ENCODE measurements around the gene SELENOF. TPM values are rescaled to one million over a fixed set of nuclear protein-coding genes. Genes with fewer than 3 reads are reported as not detected.

Gene SELENOF
- polyA plus RNA-seq, 1 of the 3 experiments (the other 2 are of a cell fraction): 155 TPM

DNA sequence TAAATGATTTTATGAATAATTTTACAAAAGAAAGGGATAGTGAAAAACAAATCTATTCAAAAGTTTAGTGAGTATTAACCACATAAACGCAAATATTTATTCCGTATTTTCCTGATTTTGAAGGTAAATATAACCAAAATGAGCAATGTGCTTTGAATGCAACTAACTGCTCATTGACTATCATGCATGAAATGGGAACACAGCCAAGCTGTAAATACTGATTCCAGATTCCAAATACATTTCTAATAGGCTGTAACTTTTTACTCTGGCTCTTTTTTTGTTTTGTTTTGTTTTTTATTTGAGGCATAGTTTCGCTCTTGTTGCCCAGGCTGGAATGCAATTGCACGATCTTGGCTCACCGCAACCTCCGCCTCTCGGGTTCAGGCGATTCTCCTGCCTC is 41.8 kb downstream of the SELENOF start:
- TF ChIP-seq, protein P1, sequence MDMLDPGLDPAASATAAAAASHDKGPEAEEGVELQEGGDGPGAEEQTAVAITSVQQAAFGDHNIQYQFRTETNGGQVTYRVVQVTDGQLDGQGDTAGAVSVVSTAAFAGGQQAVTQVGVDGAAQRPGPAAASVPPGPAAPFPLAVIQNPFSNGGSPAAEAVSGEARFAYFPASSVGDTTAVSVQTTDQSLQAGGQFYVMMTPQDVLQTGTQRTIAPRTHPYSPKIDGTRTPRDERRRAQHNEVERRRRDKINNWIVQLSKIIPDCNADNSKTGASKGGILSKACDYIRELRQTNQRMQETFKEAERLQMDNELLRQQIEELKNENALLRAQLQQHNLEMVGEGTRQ (IDR thresholded peaks at IDR 0.05; ENCODE audit: borderline replicate concordance, low read depth, low read length): no peak
- Histone ChIP-seq H3K9me2 (no peaks in the 10 kb centered on the region), H3K9me3 (no peaks in the 10 kb centered on the region; the same call in 1 of the 2 replicates), H3K27ac (ENCODE audit: low read depth in 2 of 2, low read length in 1 of 2) (no peak overlapping the region), H4K20me1 (ENCODE audit: insufficient read depth) (no peaks in the 10 kb centered on the region; the same call in 1 of the 2 replicates), H3K79me2 (ENCODE audit: insufficient read depth) (peaks cover 27% of the 10 kb centered on the region), H3K36me3 (replicated peaks in 1 of 2; ENCODE audit: control insufficient read depth in 1 of 2, insufficient read depth in 2 of 2, low read length in 1 of 2) (peaks cover 16 to 48% of the 10 kb centered on the region in 2 experiments), H3K4me2 (no peak overlapping the region), H3K4me1 (ENCODE audit: control insufficient read depth in 1 of 2, insufficient read depth in 2 of 2, low read depth in 1 of 2, low read length in 1 of 2) (no peaks in the 10 kb centered on the region), H3K9ac (no peak overlapping the region), H2AFZ (ENCODE audit: low read depth) (no peak overlapping the region), H3F3A (replicated peaks; ENCODE audit: insufficient read depth) (peaks cover 23% of the 10 kb centered on the region), H3K27me3 (ENCODE audit: insufficient read depth) (no peaks in the 10 kb centered on the region), H3K4me3 (ENCODE audit: low read depth in 2 of 2, low read length in 1 of 2) (no peak overlapping the region)
- CTCF ChIA-PET: interaction anchor here (0.7 to 1.8 kb wide), 2 partner anchors 34 to 168 kb away, joined by 3 to 5 read pairs; partner anchors contain the start of gene SH3GLB1
- 97% methylated on average over 8 of the region's 8 CpGs for WGBS (ENCODE audit: low lambda C conversion rate)
- DNase-seq: no peak
- POLR2A ChIA-PET: no interaction called here

DNA sequence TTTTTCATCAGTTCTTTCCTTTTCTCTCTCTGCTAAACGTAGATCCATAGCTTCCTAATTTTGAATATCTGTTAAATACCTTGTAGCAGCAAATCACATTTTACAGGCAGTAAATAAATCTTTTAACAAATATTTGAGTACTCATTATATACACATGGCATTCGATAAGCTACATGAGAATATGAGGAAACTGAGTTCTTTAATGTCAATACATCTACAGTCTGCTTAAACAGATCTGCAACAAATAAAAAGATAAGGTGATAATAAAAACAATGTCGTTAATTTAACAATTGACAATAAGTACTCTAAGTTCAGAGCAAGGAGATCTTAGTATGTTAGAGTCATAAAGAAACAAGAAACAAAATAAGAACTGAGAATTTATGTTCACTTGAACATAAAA is 42.9 kb downstream of the SELENOF start:
- 82% methylated on average over 3 of the region's 3 CpGs for WGBS (ENCODE audit: low lambda C conversion rate)
- no peak overlapping the region for H3K4me2 ChIP-seq
- no peak overlapping the region for H3K4me3 ChIP-seq (ENCODE audit: low read depth in 2 of 2, low read length in 1 of 2)
- H3K4me1 ChIP-seq (ENCODE audit: control insufficient read depth in 1 of 2, insufficient read depth in 2 of 2, low read depth in 1 of 2, low read length in 1 of 2): no peaks in the 10 kb centered on the region
- H3K27me3 ChIP-seq (ENCODE audit: insufficient read depth): no peaks in the 10 kb centered on the region
- H3K27ac ChIP-seq (ENCODE audit: low read depth in 2 of 2, low read length in 1 of 2): no peak overlapping the region
- no peak overlapping the region for H2AFZ ChIP-seq (ENCODE audit: low read depth)
- H3K9ac ChIP-seq: no peak overlapping the region
- CTCF ChIA-PET: interaction anchor here (1.3 kb wide), 1 partner anchor 25 kb away, joined by 3 read pairs; no protein-coding TSS in a partner anchor
- H3F3A ChIP-seq (replicated peaks; ENCODE audit: insufficient read depth): peaks cover 28% of the 10 kb centered on the region
- no peaks in the 10 kb centered on the region; the same call in 1 of the 2 replicates for H4K20me1 ChIP-seq (ENCODE audit: insufficient read depth)
- DNase-seq: no peak
- no peaks in the 10 kb centered on the region for H3K9me2 ChIP-seq
- H3K36me3 ChIP-seq (replicated peaks in 1 of 2; ENCODE audit: control insufficient read depth in 1 of 2, insufficient read depth in 2 of 2, low read length in 1 of 2): peaks cover 7 to 37% of the 10 kb centered on the region in 2 experiments
- POLR2A ChIA-PET: no interaction called here
- no peak for TF ChIP-seq CHD2 (IDR thresholded peaks at IDR 0.05; ENCODE audit: low read length, partially characterized antibody)
- H3K9me3 ChIP-seq: no peaks in the 10 kb centered on the region; the same call in 1 of the 2 replicates
- H3K79me2 ChIP-seq (ENCODE audit: insufficient read depth): peaks cover 27% of the 10 kb centered on the region

DNA sequence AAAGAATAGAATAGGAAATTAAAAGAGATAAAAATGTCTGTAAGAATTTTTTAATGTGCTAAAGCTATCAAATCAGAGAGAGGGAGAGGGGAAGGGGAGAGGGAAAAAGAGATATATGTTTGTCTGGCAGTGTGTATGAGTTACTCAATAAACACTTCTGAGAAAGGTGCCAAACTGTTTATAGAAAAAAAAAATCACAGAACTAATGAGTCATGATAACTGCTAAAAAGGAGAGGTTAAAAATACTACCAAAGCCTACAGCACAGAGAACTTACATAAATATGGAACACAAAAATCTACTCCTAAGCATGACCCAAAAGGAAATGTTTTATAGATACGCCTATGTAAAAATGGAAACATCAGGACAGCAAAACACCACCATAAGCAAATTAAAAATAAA is 45.4 kb downstream of the SELENOF start:
- Histone ChIP-seq H3K27ac (ENCODE audit: low read depth in 2 of 2, low read length in 1 of 2) (no peak overlapping the region), H3K4me1 (ENCODE audit: control insufficient read depth in 1 of 2, insufficient read depth in 2 of 2, low read depth in 1 of 2, low read length in 1 of 2) (no peaks in the 10 kb centered on the region), H3F3A (replicated peaks; ENCODE audit: insufficient read depth) (peaks cover 23% of the 10 kb centered on the region), H3K79me2 (ENCODE audit: insufficient read depth) (peaks cover 27% of the 10 kb centered on the region), H3K4me3 (ENCODE audit: low read depth in 2 of 2, low read length in 1 of 2) (no peak overlapping the region), H2AFZ (ENCODE audit: low read depth) (no peak overlapping the region), H3K9ac (no peak overlapping the region), H4K20me1 (ENCODE audit: insufficient read depth) (no peaks in the 10 kb centered on the region; the same call in 1 of the 2 replicates), H3K27me3 (ENCODE audit: insufficient read depth) (no peaks in the 10 kb centered on the region), H3K9me3 (no peaks in the 10 kb centered on the region; the same call in 1 of the 2 replicates), H3K4me2 (no peak overlapping the region), H3K36me3 (replicated peaks in 1 of 2; ENCODE audit: control insufficient read depth in 1 of 2, insufficient read depth in 2 of 2, low read length in 1 of 2) (peaks cover 0 to 21% of the 10 kb centered on the region in 2 experiments), H3K9me2 (no peaks in the 10 kb centered on the region)
- 97% methylated on average over 1 of the region's 1 CpG for WGBS (ENCODE audit: low lambda C conversion rate)
- no peak for DNase-seq
- POLR2A ChIA-PET: no interaction called here
- CTCF ChIA-PET: no interaction called here
- TF ChIP-seq, protein P2, sequence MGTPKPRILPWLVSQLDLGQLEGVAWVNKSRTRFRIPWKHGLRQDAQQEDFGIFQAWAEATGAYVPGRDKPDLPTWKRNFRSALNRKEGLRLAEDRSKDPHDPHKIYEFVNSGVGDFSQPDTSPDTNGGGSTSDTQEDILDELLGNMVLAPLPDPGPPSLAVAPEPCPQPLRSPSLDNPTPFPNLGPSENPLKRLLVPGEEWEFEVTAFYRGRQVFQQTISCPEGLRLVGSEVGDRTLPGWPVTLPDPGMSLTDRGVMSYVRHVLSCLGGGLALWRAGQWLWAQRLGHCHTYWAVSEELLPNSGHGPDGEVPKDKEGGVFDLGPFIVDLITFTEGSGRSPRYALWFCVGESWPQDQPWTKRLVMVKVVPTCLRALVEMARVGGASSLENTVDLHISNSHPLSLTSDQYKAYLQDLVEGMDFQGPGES (IDR thresholded peaks at IDR 0.05; ENCODE audit: low read depth, low read length): no peak
- TF ChIP-seq ELF1 (IDR thresholded peaks at IDR 0.05): no peak
- TF ChIP-seq SIN3A (IDR thresholded peaks at IDR 0.05; ENCODE audit: borderline replicate concordance, low read depth, low read length): no peak
- no peak for TF ChIP-seq NRF1 (IDR thresholded peaks at IDR 0.05; ENCODE audit: low read depth, low read length)
- no peak for TF ChIP-seq EP300 (IDR thresholded peaks at IDR 0.05; ENCODE audit: borderline replicate concordance in 1 of 2, low read depth in 1 of 2, low read length in 1 of 2)
- no peak for TF ChIP-seq RXRA (IDR thresholded peaks at IDR 0.05; ENCODE audit: borderline replicate concordance, low read depth)
- TF ChIP-seq, protein P3, sequence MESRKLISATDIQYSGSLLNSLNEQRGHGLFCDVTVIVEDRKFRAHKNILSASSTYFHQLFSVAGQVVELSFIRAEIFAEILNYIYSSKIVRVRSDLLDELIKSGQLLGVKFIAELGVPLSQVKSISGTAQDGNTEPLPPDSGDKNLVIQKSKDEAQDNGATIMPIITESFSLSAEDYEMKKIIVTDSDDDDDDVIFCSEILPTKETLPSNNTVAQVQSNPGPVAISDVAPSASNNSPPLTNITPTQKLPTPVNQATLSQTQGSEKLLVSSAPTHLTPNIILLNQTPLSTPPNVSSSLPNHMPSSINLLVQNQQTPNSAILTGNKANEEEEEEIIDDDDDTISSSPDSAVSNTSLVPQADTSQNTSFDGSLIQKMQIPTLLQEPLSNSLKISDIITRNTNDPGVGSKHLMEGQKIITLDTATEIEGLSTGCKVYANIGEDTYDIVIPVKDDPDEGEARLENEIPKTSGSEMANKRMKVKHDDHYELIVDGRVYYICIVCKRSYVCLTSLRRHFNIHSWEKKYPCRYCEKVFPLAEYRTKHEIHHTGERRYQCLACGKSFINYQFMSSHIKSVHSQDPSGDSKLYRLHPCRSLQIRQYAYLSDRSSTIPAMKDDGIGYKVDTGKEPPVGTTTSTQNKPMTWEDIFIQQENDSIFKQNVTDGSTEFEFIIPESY (IDR thresholded peaks at IDR 0.05; ENCODE audit: borderline replicate concordance, low read depth): no peak
- no peak for TF ChIP-seq RAD21 (IDR thresholded peaks at IDR 0.05; ENCODE audit: low read length)
- no peak for TF ChIP-seq TEAD4 (IDR thresholded peaks at IDR 0.05; ENCODE audit: borderline replicate concordance, insufficient read depth)
- TF ChIP-seq, protein P4, sequence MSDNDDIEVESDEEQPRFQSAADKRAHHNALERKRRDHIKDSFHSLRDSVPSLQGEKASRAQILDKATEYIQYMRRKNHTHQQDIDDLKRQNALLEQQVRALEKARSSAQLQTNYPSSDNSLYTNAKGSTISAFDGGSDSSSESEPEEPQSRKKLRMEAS (IDR thresholded peaks at IDR 0.05; ENCODE audit: low read depth): no peak
- no peak for TF ChIP-seq EZH2phosphoT487 (IDR thresholded peaks at IDR 0.05; ENCODE audit: borderline replicate concordance, low read depth)
- no peak for TF ChIP-seq NFIC (IDR thresholded peaks at IDR 0.05; ENCODE audit: borderline replicate concordance)
- no peak for TF ChIP-seq FOXJ3 (CRISPR knock-in tag; IDR thresholded peaks at IDR 0.05)
- no peak for TF ChIP-seq FOXM1 (IDR thresholded peaks at IDR 0.05; ENCODE audit: low read depth)
- TF ChIP-seq TAF1 (IDR thresholded peaks at IDR 0.05; ENCODE audit: borderline replicate concordance, low read depth, low read length): no peak
- no peak for TF ChIP-seq JUND (IDR thresholded peaks at IDR 0.05)
- TF ChIP-seq TCF12 (IDR thresholded peaks at IDR 0.05): no peak
- TF ChIP-seq GABPA (IDR thresholded peaks at IDR 0.05; ENCODE audit: low read depth): no peak

Data from SK-N-SH (cell line).